Lower leg skin (tissue), 4 donors: Measurements from ENCODE around the gene PRKCE. TPM values are rescaled to one million over a fixed set of nuclear protein-coding genes. Genes with fewer than 3 reads are reported as not detected.

Experiments
- DNase-seq, 2 donors: peaks; one replicate each; pipeline ENCODE4 v3.0.0-alpha.2; 2019; ENCODE audit warnings: low spot score in 2 of 2
- H3K4me3 ChIP-seq: fragments of 200-600 bp; sonication (generic); 2 replicates; pipeline ENCODE4 v1.5.1; 2017; ENCODE audit warnings: mild to moderate bottlenecking, low read depth; ENCODE audit not compliant: poor library complexity, severe bottlenecking
- CTCF ChIP-seq, 3 donors: fragments of 450-650 bp; IDR thresholded peaks; one replicate each; pipeline ENCODE4 v1.5.1; 2016; ENCODE audit warnings: antibody characterized with exemption in 3 of 3, mild to moderate bottlenecking in 3 of 3, moderate library complexity in 2 of 3
- POLR2A ChIP-seq, 2 donors: fragments of 450-650 bp; IDR thresholded peaks; one replicate each; pipeline ENCODE4 v1.6.1; 2016 to 2017; ENCODE audit warnings: antibody characterized with exemption in 2 of 2, mild to moderate bottlenecking in 1 of 2, moderate library complexity in 1 of 2
- WGBS, 2 donors: methylation state at CpG; one replicate each; pipeline ENCODE4 v1.1.5; 2018; 5-methylcytosine and 5-hydroxymethylcytosine counted together
- intact Hi-C: fragments of 100-400 bp; cut with DNase I; formaldehyde crosslinking; loops from one replicate; pipeline ENCODE4 v1.15.0; 2023; ENCODE audit warnings: low total_unique reads
- total RNA-seq, 4 donors: library from RNA; depleted of rRNA; stranded (reverse); fragments of >200 nt; gene quantifications; one replicate each; pipeline ENCODE4 v1.1.0, GENCODE V29; 2016

The PRKCE gene
- total RNA-seq, 4 donors from 2014 or later, result 3.5 to 10.3 (median 6.1) TPM

- WGBS, 2 donors, result 82 to 86% methylated on average over 23 of the region's 23 CpGs
- no peak for TF ChIP-seq CTCF (IDR thresholded peaks at IDR 0.05)
- TF ChIP-seq POLR2A (IDR thresholded peaks at IDR 0.05), result no peak
- peak in 1 of 2 donors; percentile 70 for DNase-seq
- no peak overlapping the region for H3K4me3 ChIP-seq
- intact Hi-C loops, result no loop called here
Observed at GRCh38 chr2:46153996-46154753, 502.7 kb downstream of the PRKCE start.

GRCh38 chr2:46157072-46157965 is 505.8 kb downstream of the PRKCE start:
- H3K4me3 ChIP-seq, result no peak overlapping the region
- TF ChIP-seq CTCF (IDR thresholded peaks at IDR 0.05) (no peak), POLR2A (IDR thresholded peaks at IDR 0.05) (no peak)
- intact Hi-C loops, result no loop called here
- WGBS, 2 donors, result 83 to 91% methylated on average over 9 of the region's 9 CpGs
- DNase-seq, result peak in 1 of 2 donors; percentile 54

- WGBS, 2 donors, result 95 to 100% methylated on average over 1 of the region's 1 CpG
- DNase-seq, result no peak
- intact Hi-C loops, result no loop called here
- TF ChIP-seq POLR2A (IDR thresholded peaks at IDR 0.05) (no peak), CTCF (IDR thresholded peaks at IDR 0.05) (no peak)
- H3K4me3 ChIP-seq, result no peak overlapping the region
Observed at GRCh38 chr2:46157966-46158310, 506.5 kb downstream of the PRKCE start.

- no peak overlapping the region for H3K4me3 ChIP-seq
- TF ChIP-seq POLR2A (IDR thresholded peaks at IDR 0.05), result no peak
- no peak for DNase-seq
- WGBS, 2 donors, result 49 to 61% methylated on average over 4 of the region's 4 CpGs
- intact Hi-C loops, result no loop called here
Observed at GRCh38 chr2:46158661-46159060, 507.2 kb downstream of the PRKCE start.

GRCh38 chr2:46160326-46160725 is 508.9 kb downstream of the PRKCE start:
- H3K4me3 ChIP-seq, result no peak overlapping the region
- peak in 1 of 2 donors; percentile 63 for DNase-seq
- intact Hi-C loops, result no loop called here
- TF ChIP-seq CTCF (IDR thresholded peaks at IDR 0.05) (no peak), POLR2A (IDR thresholded peaks at IDR 0.05) (no peak)
- 63 to 83% methylated on average over 6 of the region's 6 CpGs for WGBS, 2 donors

- no peak overlapping the region for H3K4me3 ChIP-seq
- TF ChIP-seq POLR2A (IDR thresholded peaks at IDR 0.05) (no peak), CTCF (IDR thresholded peaks at IDR 0.05) (no peak)
- intact Hi-C loops, result no loop called here
- no peak for DNase-seq
- WGBS, 2 donors, result 66 to 73% methylated on average over 4 of the region's 4 CpGs
Observed at GRCh38 chr2:46161315-46161714, 509.8 kb downstream of the PRKCE start.
